Activated naive CD8-positive, alpha-beta T cell (primary cell): ENCODE data around the gene BCAT1.
"Not testable (repeated sequence)": the region's sequence is repeated elsewhere in the genome, so short reads cannot be mapped to it uniquely, and the experiment has no call there.

Source experiments
- H3K27ac Mint-ChIP-seq: one replicate; pipeline ENCODE4 v1.8.0; 2021; ENCODE audit warnings: mixed read lengths
- H3K27me3 Mint-ChIP-seq: one replicate; pipeline ENCODE4 v1.8.0; 2021; ENCODE audit warnings: mixed read lengths
- H3K36me3 Mint-ChIP-seq: one replicate; pipeline ENCODE4 v1.8.0; 2021; ENCODE audit warnings: mixed read lengths
- H3K4me1 Mint-ChIP-seq: one replicate; pipeline ENCODE4 v1.8.0; 2021; ENCODE audit warnings: low read depth, mixed read lengths
- H3K4me3 Mint-ChIP-seq: one replicate; pipeline ENCODE4 v1.8.0; 2021; ENCODE audit warnings: mild to moderate bottlenecking, mixed read lengths
- H3K9me3 Mint-ChIP-seq: one replicate; pipeline ENCODE4 v1.8.0; 2021; ENCODE audit warnings: low read depth, mixed read lengths

BCAT1 gene

DNA sequence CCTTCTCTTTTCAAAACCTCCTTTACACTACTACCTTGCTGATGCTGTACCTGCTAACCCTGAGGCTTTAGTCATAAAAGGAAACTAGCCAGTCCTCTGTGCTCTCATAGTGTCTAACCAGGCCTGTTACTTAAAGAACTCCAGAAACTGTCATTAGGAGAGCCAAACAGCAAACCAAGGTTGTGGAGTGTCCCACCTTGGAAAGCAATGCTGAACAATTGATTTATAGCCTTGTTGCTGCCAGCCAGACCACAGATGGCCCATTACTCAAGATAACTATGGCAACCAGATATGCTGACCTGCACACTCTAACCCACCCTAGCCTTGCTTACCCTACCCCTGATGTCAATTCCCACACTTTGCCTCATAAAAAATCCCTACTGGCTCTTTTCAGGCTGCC is 26.5 kb upstream of the BCAT1 start:
- H3K4me3 Mint-ChIP-seq = no peak overlapping the region
- H3K36me3 Mint-ChIP-seq = no peaks in the 10 kb centered on the region
- H3K27ac Mint-ChIP-seq = no peak overlapping the region
- H3K27me3 Mint-ChIP-seq = peaks cover 2% of the 10 kb centered on the region
- no peaks in the 10 kb centered on the region for H3K9me3 Mint-ChIP-seq
- H3K4me1 Mint-ChIP-seq = no peaks in the 10 kb centered on the region

DNA sequence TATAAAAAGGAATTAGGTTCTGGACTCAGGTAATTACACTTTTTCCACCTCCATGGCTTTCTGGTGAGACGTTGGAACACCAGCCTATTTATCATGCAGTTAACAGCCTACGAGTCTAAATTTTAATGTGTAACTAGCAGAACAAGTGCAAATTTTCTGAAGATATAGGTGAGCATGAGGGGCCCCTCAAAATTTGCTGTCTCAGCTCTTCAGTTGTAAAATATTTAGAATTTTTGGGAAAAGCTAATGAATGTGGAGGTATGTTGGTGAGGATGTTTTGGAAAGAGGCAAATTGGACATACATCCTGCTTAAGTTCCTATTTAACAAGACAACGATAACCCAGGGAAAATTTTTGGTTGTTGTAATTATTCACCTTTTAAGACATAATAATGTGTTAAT is 25.3 kb upstream of the BCAT1 start:
- peaks cover 2% of the 10 kb centered on the region for H3K27me3 Mint-ChIP-seq
- H3K4me3 Mint-ChIP-seq = no peak overlapping the region
- H3K9me3 Mint-ChIP-seq = no peaks in the 10 kb centered on the region
- H3K4me1 Mint-ChIP-seq = no peaks in the 10 kb centered on the region
- H3K36me3 Mint-ChIP-seq = no peaks in the 10 kb centered on the region
- no peak overlapping the region for H3K27ac Mint-ChIP-seq

DNA sequence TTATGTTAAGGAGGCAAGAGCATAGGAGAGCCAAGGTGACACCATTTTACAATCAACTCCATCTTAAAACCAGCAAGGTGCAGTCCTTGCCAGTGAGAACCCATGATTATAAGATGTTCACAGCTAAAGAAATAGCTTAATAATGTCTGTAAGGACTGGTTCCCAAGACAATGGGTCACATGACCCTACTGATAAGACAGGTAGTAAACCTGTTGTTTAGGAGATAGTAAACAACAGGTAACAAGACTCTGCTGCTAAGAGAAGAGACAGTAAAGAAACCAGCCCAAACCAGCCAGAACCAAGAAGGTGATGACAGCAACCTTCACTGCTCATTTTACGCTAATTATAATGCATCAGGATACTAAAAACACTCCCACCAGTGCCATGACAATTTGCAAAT is 23.2 kb upstream of the BCAT1 start:
- Mint-ChIP-seq H3K4me1 (no peaks in the 10 kb centered on the region), H3K27ac (no peak overlapping the region), H3K27me3 (peaks cover 2% of the 10 kb centered on the region)

DNA sequence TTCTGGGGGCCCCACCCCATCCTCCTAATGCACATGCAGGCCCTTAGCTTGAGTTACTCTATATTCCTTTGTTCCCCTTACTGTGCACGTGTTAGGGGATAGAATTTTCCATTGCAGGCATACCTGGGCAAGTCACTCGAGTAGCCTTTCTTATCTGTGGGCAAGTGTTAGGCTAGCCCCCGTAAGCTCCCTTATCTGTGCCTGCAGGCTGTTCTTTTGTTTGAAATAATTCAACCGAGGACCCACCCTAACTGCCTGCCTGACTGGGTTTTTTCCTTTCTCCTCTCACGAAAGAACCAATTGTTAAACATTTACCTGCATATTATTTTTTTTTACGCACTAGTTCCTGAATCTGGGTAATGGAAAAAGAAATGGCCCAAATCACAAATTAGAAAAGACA is 21.3 kb upstream of the BCAT1 start:
- Mint-ChIP-seq H3K36me3 (no peaks in the 10 kb centered on the region), H3K27me3 (peaks cover 2% of the 10 kb centered on the region), H3K9me3 (no peaks in the 10 kb centered on the region), H3K27ac (no peak overlapping the region), H3K4me1 (no peaks in the 10 kb centered on the region), H3K4me3 (no peak overlapping the region)

More for the DNA sequence above, 23.2 kb upstream of the BCAT1 start:
- Mint-ChIP-seq H3K36me3 (no peaks in the 10 kb centered on the region), H3K4me3 (no peak overlapping the region), H3K9me3 (no peaks in the 10 kb centered on the region)

DNA sequence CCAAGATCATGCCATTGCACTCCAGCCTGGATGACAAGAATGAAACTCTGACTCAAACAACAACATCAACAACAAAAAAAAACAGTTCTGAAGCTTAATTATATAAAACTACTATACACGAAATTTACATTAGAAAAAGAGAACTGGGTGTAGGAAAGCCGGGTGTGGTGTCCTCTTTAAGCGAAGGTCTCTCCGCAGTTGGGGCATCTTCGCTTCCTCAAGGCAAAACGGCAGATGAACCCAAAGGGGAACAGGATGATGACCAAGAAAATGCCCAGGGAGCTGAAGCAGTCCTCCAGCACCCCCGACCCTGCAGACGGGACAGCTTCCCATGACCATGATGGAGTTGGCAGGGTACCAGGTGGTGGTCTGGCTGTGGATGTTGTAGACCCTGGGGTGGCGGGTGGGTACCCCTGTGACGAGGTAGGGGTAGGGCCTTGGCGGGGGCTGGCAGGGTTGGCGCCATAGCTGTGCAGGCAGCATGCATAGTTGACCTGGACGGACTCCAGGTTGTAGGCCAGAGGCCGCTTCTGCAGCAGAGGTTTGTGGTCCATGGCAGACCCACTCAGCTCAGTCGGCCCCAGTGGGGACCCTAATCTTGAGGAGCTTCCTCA is 18.2 kb upstream of the BCAT1 start:
- no peaks in the 10 kb centered on the region for H3K36me3 Mint-ChIP-seq
- H3K27ac Mint-ChIP-seq = no peak overlapping the region
- no peaks in the 10 kb centered on the region for H3K4me1 Mint-ChIP-seq
- H3K4me3 Mint-ChIP-seq = no peak overlapping the region
- H3K9me3 Mint-ChIP-seq = peaks cover 8% of the 10 kb centered on the region
- no peaks in the 10 kb centered on the region for H3K27me3 Mint-ChIP-seq

DNA sequence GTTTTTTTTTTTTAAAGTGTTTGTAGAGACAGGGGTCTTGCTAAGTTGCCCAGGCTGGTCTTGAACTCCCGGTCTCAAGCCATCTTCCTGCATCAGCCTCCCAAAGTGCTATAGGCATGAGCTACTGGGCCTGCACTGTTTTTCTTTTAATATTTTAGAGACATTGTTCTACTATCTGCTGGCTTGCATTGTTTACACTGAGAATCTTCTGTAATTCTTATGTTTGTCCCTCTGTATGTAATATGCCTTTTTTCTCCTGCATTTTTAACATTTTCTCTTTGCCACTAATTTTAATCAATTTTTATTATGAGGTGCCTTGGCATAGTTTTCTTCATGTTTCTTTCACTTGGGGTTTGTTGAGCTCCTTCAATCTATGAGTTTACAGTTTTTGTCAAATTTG is 15.4 kb upstream of the BCAT1 start:
- Mint-ChIP-seq H3K9me3 (peaks cover 8% of the 10 kb centered on the region), H3K4me1 (peaks cover 7% of the 10 kb centered on the region), H3K27ac (no peak overlapping the region), H3K4me3 (no peak overlapping the region), H3K36me3 (no peaks in the 10 kb centered on the region), H3K27me3 (peaks cover 2% of the 10 kb centered on the region)

DNA sequence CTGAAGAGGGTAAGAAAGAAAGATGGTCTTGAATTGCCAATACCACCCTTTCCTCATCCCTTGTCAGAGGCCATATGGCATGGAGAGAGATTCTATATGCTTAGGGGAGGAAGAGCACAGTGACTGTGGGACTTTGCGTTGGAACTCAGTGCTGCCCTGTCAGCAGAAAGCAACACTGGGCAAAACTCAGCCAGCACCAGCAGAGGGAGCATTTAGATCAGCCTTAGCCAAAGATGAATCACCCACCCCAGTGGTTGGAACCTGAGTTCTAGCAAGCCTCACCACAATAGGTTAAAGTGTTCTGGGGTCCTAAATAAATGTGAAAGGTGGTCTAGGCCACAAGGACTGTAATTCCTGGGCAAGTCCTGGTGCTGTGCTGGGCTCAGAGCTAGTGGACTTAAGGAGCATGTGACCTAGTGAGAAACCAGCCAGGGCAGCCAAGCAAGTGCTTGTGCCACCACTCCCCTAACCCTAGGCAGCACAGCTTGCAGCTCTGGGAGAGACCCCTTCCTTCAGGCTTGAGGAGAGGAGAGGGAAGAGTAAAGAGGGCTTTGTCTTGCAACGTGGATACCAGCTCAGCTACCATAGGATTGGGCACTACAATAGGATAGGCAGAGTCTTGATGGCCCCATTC is 11.4 kb upstream of the BCAT1 start:
- Mint-ChIP-seq H3K36me3 (no peaks in the 10 kb centered on the region), H3K9me3 (peaks cover 8% of the 10 kb centered on the region), H3K27ac (no peak overlapping the region), H3K4me3 (no peak overlapping the region), H3K4me1 (peaks cover 10% of the 10 kb centered on the region), H3K27me3 (peaks cover 4% of the 10 kb centered on the region)

DNA sequence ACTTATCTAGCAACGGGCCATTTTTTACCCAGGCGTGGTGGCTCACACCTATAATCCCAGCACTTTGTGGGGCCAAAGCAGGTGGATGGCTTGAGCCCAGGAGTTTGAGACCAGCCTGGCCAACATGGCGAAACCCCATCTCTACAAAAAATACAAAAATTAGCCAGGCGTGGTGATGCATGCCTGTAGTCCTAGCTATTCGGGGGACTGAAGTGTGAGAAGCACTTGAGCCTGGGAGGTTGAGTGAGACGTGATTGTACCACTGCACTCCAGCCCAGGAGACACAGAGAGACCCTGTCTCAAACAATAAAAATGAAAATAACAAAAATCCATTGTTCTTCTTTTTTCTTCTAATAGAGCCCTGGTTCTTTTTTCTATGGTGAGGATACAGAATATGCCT is 7.5 kb upstream of the BCAT1 start:
- H3K27ac Mint-ChIP-seq, H3K27me3 Mint-ChIP-seq, H3K36me3 Mint-ChIP-seq, H3K4me3 Mint-ChIP-seq, H3K9me3 Mint-ChIP-seq: not testable (repeated sequence)
- peaks cover 13% of the 10 kb centered on the region for H3K4me1 Mint-ChIP-seq

DNA sequence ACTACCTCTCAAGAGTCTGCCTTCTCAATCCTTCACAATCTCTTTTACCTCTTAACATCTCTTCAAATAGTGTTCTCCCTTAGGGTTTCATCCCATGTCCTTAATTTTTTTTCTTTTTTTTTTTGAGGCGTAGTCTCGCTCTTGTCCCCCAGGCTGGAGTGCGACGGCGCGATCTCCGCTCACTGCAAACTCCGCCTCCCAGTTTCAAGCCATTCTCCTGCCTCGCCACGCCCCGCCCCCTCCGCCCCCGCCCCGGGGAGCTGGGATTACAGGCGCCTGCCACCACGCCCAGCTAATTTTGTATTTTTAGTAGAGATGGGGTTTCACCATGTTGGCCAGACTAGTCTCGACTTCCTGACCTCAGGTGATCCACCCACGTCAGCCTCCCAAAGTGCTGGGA is 7.0 kb upstream of the BCAT1 start:
- H3K4me3 Mint-ChIP-seq = no peak overlapping the region
- H3K9me3 Mint-ChIP-seq = no peaks in the 10 kb centered on the region
- H3K27me3 Mint-ChIP-seq = peaks cover 6% of the 10 kb centered on the region
- peak overlapping the region; percentile 18 for H3K27ac Mint-ChIP-seq
- no peaks in the 10 kb centered on the region for H3K36me3 Mint-ChIP-seq
- H3K4me1 Mint-ChIP-seq = peaks cover 13% of the 10 kb centered on the region

DNA sequence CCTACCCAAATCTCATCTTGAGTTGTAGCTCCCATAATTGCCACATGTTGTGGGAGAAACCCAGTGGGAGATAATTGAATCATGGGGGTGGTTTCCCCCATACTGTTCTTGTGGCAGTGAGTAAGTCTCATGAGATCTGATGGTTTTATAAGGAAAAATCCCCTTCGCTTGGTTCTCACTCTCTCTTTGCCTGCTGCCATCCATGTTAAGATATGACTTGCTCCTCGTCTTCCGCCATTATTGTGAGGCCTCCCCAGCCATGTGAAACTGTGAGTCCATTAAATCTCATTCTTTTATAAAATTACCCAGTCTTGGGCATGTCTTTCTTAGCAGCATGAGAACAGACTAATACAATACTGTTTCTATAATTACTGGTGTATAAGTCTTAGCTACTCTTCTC is 6.5 kb upstream of the BCAT1 start:
- Mint-ChIP-seq H3K4me3 (no peak overlapping the region), H3K27me3 (peaks cover 6% of the 10 kb centered on the region), H3K9me3 (no peaks in the 10 kb centered on the region), H3K4me1 (peaks cover 11% of the 10 kb centered on the region), H3K27ac (peak overlapping the region; percentile 18), H3K36me3 (no peaks in the 10 kb centered on the region)

DNA sequence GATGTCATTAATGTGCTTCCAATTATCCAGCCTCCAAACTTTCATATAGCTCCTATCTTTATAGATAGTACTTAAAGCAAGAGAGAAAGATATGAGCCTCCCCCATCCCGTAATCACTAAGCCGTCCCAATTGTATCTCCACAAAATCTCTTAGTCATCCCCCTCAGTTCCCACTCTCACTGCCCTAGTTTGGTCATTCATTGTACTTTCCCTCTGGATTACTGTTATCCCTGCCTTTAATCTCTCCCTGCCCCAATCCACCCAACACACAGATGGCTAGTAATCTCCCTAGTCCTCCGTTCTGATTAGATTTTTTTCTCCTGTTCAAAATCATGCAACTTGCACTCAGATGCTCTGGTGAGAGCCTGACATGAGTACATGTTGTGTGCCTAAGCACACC is 5.4 kb upstream of the BCAT1 start:
- no peaks in the 10 kb centered on the region for H3K36me3 Mint-ChIP-seq
- H3K4me1 Mint-ChIP-seq = peaks cover 10% of the 10 kb centered on the region
- no peak overlapping the region for H3K4me3 Mint-ChIP-seq
- H3K27me3 Mint-ChIP-seq = peaks cover 7% of the 10 kb centered on the region
- H3K9me3 Mint-ChIP-seq = no peaks in the 10 kb centered on the region
- peak overlapping the region; percentile 0 for H3K27ac Mint-ChIP-seq

DNA sequence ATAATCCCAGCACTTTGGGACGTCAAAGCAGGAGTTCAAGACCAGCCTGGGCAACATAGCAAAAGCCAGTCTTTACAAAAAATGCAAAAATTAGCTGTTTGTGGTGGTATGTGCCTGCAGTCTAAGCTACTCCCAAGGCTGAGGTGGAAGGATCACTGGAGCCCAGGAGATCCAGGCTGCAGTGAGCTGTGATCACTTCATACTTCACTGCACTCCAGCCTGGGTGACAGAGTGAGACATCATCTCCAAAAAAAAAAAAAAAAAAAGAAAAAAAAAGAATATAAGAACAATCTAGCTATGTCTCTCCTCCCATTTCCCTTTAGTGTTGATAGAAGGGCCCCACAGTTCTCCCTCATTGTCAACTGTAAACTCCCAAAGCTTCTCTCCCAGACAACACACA is 3.5 kb upstream of the BCAT1 start:
- Mint-ChIP-seq H3K4me3 (no peak overlapping the region), H3K4me1 (peaks cover 29% of the 10 kb centered on the region), H3K27me3 (peaks cover 7% of the 10 kb centered on the region), H3K9me3 (no peaks in the 10 kb centered on the region), H3K27ac (no peak overlapping the region), H3K36me3 (no peaks in the 10 kb centered on the region)

DNA sequence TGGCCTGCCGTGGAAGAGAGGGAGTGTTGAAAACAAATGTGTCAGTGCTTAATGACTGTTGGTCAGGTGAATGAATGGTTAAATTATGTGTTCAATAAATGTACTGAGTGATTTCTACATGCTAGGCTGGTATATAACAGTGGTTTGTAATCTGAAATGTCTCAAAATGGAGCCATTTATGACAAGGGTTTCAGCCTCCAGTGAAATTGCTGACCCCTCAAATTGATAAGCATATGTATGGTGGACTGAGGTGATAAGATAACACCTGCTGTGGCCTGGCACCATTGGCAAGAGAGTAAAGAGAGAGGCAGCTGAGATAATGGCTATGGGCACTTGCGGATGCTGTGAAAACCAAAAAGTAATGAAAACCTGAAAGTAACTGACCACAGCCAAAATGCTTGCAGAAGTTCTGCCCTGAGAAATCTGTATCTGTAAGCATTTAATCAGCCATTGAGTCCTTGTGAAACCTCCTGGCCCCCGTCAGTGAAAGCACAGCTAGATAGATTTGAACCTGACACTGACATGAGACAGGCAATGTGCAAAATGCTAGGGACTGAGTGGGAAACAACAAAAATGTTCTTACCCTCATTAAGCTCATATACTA is 1.4 kb upstream of the BCAT1 start:
- H3K27ac Mint-ChIP-seq = no peak overlapping the region
- no peaks in the 10 kb centered on the region for H3K36me3 Mint-ChIP-seq
- H3K27me3 Mint-ChIP-seq = peaks cover 10% of the 10 kb centered on the region
- H3K9me3 Mint-ChIP-seq = no peaks in the 10 kb centered on the region
- H3K4me3 Mint-ChIP-seq = peak overlapping the region; percentile 6
- peaks cover 35% of the 10 kb centered on the region for H3K4me1 Mint-ChIP-seq

DNA sequence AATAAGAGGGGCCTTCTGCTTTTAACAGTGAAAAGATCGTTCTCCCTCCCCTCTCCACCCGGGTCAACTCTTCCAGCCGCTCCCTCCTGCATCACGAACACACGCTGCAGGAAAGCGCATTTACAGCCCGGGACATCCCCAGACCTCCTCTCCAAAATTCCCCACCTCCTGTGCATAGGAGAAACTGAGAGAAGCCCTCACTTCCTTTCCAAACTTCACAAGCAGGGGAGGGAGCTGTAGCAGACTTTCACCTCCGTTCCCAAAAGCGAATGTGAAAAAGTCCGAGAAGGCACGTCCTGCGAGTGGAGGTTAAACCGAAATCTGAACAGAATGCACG is 513 bp downstream of the BCAT1 start:
- Mint-ChIP-seq H3K4me1 (peaks cover 32% of the 10 kb centered on the region), H3K9me3 (no peaks in the 10 kb centered on the region), H3K36me3 (no peaks in the 10 kb centered on the region), H3K27me3 (peaks cover 19% of the 10 kb centered on the region), H3K27ac (peak overlapping the region; percentile 98), H3K4me3 (peak overlapping the region; percentile 94)

DNA sequence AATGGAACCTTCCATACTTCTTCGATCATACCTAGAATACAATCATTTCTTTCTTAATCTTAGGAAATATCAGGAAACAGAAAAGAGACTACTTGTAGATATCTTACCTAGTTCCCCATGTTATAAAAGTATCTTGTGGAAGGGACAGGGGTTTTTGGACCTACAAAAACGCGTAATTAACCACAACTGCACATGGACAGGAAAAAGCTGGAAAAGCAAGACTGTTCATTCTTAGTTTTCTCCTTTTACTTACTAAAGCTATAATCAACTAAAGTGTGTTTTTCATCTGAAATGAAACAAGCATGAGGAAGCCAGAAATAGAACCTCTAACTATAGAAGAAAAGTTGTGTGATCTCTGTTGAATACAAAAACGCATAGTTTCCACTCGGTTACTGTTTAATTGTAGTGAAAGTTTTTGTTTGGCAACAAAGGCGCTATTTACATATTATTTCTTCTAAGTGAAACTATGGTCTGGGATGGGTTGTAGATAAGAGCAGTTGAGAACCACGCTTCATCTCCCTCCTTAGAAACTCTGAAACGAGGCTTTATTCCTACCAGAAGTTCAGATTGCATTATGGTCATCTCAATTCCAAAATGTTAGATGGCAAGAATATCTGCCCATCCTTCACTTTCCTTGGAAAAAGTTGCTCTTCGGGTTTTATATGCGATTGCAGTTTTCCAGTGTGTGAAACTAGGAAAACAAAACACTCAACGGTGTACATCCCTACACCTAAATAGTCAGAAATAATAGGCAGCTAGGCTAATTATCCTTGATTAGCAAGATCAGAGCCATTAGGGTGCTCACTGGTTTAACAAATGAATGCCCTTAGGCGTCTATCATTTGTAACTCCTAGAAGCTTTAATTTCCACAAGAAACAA is 1.1 kb downstream of the BCAT1 start:
- H3K9me3 Mint-ChIP-seq = no peaks in the 10 kb centered on the region
- no peaks in the 10 kb centered on the region for H3K36me3 Mint-ChIP-seq
- H3K4me1 Mint-ChIP-seq = peaks cover 32% of the 10 kb centered on the region
- peak overlapping the region; percentile 98 for H3K27ac Mint-ChIP-seq
- peaks cover 19% of the 10 kb centered on the region for H3K27me3 Mint-ChIP-seq
- peak overlapping the region; percentile 94 for H3K4me3 Mint-ChIP-seq
